IPS-18a (cell line): ENCODE data around the gene SETDB1.

Experiments used
- H3K27ac ChIP-seq: one replicate; pipeline ENCODE4 v1.5.1; 2013; ENCODE audit warnings: low read length
- H3K27me3 ChIP-seq: one replicate; pipeline ENCODE4 v1.6.1; 2013; ENCODE audit warnings: mild to moderate bottlenecking, low read length; ENCODE audit not compliant: control insufficient read depth, insufficient read depth
- H3K36me3 ChIP-seq: one replicate; pipeline ENCODE4 v1.6.1; 2013; ENCODE audit warnings: low read depth, low read length; ENCODE audit not compliant: control insufficient read depth
- H3K4me1 ChIP-seq: one replicate; pipeline ENCODE4 v1.6.1; 2013; ENCODE audit warnings: low read depth, low read length; ENCODE audit not compliant: control insufficient read depth
- H3K4me3 ChIP-seq: one replicate; pipeline ENCODE4 v1.5.1; 2013; ENCODE audit warnings: low read length
- H3K9ac ChIP-seq: one replicate; pipeline ENCODE4 v1.6.1; 2013; ENCODE audit warnings: mild to moderate bottlenecking, low read length, moderate library complexity
- H3K9me3 ChIP-seq: one replicate; pipeline ENCODE4 v1.6.1; 2013; ENCODE audit warnings: low read depth, low read length; ENCODE audit not compliant: control insufficient read depth

The SETDB1 gene

DNA sequence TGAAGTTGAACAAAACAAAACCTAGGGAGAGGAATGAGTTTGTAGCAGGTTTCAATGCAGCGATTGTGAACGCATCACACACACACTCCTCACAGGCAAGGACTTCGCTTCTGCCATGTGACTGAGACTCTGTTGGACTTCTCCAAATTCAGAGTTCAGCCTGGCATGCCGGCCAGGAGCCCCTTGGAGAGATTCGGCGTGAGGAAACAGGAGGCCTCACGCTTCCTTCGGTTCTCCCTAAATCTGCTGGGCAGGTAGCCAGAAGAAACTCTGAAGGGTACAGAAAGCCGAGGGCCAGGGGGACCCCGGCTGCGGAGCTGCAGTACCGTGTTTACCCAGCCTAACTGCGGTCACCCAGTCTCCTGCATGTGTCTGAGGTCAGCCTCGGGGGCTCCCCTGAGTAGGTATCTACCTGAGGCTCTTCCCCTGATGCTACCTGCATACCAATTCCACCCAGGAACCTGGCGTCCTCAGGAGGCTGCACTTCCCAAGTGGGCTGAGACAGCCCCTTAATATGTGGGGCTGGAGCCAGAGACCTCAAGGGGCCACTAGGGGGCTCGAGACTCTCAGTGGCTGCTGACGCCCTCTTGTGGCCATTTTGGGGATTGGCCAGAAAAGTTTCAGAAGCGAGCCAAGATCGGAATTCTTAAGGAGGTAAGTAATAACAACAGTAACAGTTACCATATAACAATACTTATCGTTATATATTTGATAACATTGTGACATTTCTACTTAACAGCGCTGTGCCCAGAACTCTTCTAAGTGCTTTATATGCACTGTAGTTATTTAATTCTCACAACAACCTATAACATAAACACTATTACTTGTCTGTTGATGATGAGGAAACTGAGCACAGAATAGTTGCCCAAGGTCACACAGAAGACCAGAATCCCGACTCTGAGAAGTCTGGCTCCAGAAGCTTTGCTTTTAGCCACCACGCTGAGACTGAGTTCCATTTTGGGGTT is 53.2 kb downstream of the SETDB1 start:
- peaks cover 32% of the 10 kb centered on the region for H3K4me1 ChIP-seq
- no peaks in the 10 kb centered on the region for H3K27me3 ChIP-seq
- no peak overlapping the region for H3K4me3 ChIP-seq
- no peaks in the 10 kb centered on the region for H3K36me3 ChIP-seq
- H3K9me3 ChIP-seq = no peaks in the 10 kb centered on the region
- no peak overlapping the region for H3K9ac ChIP-seq
- no peak overlapping the region for H3K27ac ChIP-seq

DNA sequence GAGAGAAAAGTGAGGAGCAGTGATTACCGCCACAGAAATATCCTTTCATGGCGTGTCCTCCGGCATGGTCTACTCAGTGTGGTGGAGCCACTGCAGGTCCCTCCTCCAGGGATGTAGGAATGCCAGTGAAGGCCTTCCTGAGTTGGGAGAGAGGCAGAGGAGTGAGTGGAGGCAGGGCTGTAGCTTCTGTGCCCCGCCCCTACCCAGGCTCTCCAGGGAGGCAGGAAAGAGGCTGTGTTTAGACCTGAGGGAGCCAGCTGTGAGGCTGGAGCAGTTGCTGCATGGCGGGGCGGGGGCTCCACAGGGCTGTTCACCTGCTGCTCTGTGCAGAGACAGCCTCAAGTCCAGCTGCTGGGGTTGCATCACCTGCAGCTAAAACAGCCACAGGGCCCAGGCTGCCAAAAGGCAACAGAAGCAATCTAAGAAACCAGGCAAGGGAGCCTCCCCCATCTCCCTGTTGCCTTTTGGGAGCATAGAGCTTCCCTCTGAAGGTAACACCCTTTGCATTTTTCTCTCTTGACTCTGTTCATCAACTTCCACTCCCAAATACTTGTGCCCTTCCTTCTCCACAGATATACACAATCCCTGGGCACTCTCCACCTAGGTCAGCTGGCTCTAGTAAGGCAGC is 55.1 kb downstream of the SETDB1 start:
- no peaks in the 10 kb centered on the region for H3K9me3 ChIP-seq
- no peaks in the 10 kb centered on the region for H3K27me3 ChIP-seq
- no peaks in the 10 kb centered on the region for H3K36me3 ChIP-seq
- peak overlapping the region; percentile 20 for H3K4me3 ChIP-seq
- peaks cover 28% of the 10 kb centered on the region for H3K4me1 ChIP-seq
- H3K27ac ChIP-seq = peak overlapping the region; percentile 38
- H3K9ac ChIP-seq = peak overlapping the region; percentile 18

DNA sequence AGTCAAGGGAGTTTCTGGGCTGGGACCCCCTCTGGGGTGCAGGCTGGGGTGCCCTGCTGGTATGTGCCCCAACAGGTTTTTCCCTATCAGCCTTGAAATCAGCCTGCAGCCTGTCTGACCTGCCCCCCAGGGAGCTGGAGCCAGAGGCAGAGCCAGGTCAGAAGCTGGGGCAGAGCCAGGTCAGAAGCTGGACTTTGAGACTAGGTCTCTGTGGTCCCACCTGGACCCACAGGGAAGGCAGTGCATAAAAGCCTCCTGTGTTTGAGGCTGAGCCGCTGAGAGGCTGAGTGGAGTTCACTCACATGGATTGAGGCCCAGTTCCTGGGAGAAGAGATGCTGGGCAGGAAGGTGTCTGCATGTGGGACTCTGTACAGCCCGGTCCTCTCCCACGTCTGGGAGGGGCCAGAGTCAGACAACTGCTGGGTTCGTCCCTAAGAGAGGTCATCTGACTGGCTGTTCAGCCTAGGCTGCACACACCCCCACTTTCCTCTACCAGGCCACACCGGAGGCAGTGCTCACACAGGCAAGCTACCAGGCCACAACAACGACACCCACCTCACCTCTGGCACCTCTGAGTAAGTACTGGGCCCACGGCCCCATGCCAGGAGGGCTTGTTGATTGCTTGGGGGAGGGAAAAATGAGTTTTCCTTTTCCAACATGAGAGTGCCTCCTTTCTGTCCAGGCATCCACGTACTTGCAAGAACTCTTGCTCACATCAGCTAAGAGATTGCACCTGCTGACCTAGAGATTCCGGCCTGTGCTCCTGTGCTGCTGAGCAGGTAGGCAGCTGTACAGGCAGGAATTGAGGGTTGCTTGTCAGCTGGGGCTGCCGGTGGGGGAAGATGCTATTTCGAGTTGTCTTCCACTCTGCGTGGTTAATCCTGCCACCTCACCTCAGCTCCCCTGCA is 55.9 kb downstream of the SETDB1 start, which contains the start of gene ANXA9:
ANXA9 (plus strand) TSS at position 488 of the 908 bp plus-strand sequence. CDS start 814 bp downstream, outside the sequence.
- H3K9me3 ChIP-seq = no peaks in the 10 kb centered on the region
- H3K9ac ChIP-seq = peak within 1 kb of the TSS; percentile 18
- H3K27me3 ChIP-seq = no peaks in the 10 kb centered on the region
- peak within 1 kb of the TSS; percentile 20 for H3K4me3 ChIP-seq
- H3K4me1 ChIP-seq = peaks cover 20% of the 10 kb centered on the region
- peak within 1 kb of the TSS; percentile 38 for H3K27ac ChIP-seq
- H3K36me3 ChIP-seq = no peaks in the 10 kb centered on the region

DNA sequence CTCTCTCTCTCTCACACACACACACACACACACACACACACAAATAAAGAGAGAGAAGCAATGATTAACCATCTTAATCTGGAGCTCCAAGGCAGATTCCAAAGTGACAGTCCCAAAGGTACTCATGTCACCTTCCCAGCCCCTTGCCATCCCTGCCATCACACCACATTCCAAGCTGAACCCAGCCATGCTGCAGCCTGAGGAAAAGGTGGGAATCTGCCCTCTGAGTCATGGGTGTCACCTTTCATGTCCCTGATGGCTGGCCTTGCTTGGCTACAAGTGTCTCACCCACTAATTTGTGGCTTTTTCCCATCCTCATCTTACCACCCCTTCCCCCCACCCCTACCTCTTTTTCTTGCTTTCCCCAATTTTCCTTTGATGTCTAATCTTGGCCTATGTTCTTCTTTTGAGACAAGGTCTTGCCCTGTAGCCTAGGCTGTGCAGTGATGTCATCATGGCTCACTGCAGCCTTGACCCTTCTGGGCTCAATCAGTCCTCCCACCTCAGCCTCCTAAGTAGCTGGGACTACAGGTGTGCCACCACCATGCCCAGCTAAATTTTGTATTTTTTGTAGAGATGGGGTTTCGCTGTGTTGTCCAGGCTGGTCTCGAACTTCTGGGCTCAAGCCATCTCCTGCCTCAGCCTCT is 59.1 kb downstream of the SETDB1 start:
- Histone ChIP-seq H3K36me3 (no peaks in the 10 kb centered on the region), H3K27ac (no peak overlapping the region), H3K4me1 (peaks cover 15% of the 10 kb centered on the region), H3K27me3 (no peaks in the 10 kb centered on the region), H3K9ac (no peak overlapping the region), H3K9me3 (no peaks in the 10 kb centered on the region), H3K4me3 (no peak overlapping the region)

DNA sequence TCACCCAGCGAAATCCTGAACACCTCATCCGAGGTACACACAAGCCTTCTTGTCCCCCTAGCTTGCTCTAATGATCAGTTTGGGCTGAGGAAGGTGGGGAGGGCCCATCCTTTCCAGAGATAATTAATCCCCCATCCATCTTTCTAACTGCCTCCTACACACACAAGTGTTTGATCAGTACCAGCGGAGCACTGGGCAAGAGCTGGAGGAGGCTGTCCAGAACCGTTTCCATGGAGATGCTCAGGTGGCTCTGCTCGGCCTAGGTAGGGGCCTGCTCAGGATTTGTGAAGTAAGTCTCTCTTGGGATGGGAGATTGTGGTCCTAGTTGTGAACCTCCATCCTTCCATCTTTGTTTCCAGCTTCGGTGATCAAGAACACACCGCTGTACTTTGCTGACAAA is 61.8 kb downstream of the SETDB1 start:
- H3K9ac ChIP-seq = no peak overlapping the region
- no peaks in the 10 kb centered on the region for H3K9me3 ChIP-seq
- H3K36me3 ChIP-seq = no peaks in the 10 kb centered on the region
- H3K4me1 ChIP-seq = no peaks in the 10 kb centered on the region
- H3K27ac ChIP-seq = no peak overlapping the region
- no peaks in the 10 kb centered on the region for H3K27me3 ChIP-seq
- H3K4me3 ChIP-seq = no peak overlapping the region

DNA sequence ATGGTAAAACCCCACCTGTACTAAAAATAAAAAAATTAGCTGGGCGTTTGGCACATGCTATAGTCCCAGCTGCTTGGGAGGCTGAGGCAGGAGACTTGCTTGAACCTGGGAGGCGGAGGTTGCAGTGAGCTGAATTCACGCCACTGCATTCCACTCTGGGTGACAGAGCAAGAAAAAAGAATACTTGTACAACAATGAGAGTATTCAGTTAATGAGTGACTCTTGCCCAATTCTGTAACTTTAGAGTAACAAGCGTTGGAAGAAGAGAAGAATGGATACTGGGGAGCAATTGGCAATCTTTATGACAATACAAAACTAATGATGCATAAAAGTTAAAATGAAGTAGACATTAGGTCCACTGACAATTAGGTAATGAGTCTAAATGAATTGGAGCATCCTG is 66.5 kb downstream of the SETDB1 start:
- H3K4me1 ChIP-seq = no peaks in the 10 kb centered on the region
- no peaks in the 10 kb centered on the region for H3K9me3 ChIP-seq
- no peak overlapping the region for H3K27ac ChIP-seq
- H3K27me3 ChIP-seq = no peaks in the 10 kb centered on the region
- H3K9ac ChIP-seq = no peak overlapping the region
- H3K36me3 ChIP-seq = no peaks in the 10 kb centered on the region
- H3K4me3 ChIP-seq = no peak overlapping the region

DNA sequence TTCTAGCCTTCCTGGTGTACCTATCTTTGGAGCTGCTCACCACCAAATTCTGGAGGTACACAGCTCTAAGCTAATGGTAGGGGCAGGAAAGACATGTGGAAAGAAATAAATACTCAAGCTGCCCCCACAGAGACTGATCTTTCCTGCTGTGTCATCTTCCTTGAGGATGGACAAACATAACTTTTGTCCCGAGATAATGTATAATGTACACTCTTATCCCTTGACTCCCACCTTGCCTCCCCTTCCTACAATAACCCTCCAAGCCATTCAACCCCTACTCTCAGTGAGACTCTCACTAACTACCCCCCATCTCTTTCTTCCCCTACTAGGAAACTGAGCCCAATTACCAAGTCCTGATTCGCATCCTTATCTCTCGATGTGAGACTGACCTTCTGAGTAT is 68.1 kb downstream of the SETDB1 start:
- Histone ChIP-seq H3K9me3 (no peaks in the 10 kb centered on the region), H3K27me3 (no peaks in the 10 kb centered on the region), H3K36me3 (no peaks in the 10 kb centered on the region), H3K27ac (no peak overlapping the region), H3K4me3 (no peak overlapping the region), H3K4me1 (no peaks in the 10 kb centered on the region), H3K9ac (no peak overlapping the region)

DNA sequence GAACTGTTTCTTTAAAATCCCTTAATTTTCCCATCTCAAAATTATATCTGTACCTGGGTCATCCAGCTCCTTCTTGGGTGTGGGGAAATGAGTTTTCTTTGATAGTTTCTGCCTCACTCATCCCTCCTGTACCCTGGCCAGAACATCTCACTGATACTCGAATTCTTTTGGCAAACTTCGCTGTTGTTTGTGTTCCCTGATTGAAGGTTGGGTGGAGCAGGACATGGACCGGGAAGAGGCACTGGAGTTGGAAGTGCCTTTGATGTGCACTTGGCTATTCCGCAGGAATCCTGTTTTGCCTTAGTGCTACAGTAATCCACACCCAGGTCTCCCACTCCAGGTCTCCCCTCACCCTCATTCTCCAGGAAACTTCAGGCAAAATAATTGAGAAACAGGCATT is 69.3 kb downstream of the SETDB1 start:
- no peak overlapping the region for H3K9ac ChIP-seq
- no peaks in the 10 kb centered on the region for H3K36me3 ChIP-seq
- H3K4me1 ChIP-seq = no peaks in the 10 kb centered on the region
- no peak overlapping the region for H3K27ac ChIP-seq
- H3K27me3 ChIP-seq = no peaks in the 10 kb centered on the region
- no peak overlapping the region for H3K4me3 ChIP-seq
- no peaks in the 10 kb centered on the region for H3K9me3 ChIP-seq

DNA sequence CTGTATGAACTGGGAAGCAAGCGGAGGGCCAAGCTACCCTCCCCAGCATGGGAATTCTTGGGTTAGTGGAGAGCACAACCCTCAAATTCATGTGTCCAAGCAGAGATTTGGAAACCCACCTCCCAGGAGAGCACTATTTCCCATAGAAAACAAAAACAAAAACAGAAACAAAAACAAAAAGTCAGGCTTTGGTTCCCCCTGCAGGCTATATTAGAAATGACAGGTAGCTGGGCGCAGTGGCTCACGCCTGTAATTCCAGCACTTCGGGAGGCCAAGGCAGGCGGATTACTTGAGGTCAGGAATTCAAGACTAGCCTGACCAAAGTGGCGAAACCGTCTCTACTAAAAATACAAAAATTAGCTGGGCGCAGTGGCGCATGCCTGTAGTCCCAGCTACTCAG is 69.7 kb downstream of the SETDB1 start:
- Histone ChIP-seq H3K36me3 (no peaks in the 10 kb centered on the region), H3K9ac (no peak overlapping the region), H3K9me3 (no peaks in the 10 kb centered on the region), H3K27ac (no peak overlapping the region), H3K27me3 (no peaks in the 10 kb centered on the region), H3K4me1 (no peaks in the 10 kb centered on the region), H3K4me3 (no peak overlapping the region)

DNA sequence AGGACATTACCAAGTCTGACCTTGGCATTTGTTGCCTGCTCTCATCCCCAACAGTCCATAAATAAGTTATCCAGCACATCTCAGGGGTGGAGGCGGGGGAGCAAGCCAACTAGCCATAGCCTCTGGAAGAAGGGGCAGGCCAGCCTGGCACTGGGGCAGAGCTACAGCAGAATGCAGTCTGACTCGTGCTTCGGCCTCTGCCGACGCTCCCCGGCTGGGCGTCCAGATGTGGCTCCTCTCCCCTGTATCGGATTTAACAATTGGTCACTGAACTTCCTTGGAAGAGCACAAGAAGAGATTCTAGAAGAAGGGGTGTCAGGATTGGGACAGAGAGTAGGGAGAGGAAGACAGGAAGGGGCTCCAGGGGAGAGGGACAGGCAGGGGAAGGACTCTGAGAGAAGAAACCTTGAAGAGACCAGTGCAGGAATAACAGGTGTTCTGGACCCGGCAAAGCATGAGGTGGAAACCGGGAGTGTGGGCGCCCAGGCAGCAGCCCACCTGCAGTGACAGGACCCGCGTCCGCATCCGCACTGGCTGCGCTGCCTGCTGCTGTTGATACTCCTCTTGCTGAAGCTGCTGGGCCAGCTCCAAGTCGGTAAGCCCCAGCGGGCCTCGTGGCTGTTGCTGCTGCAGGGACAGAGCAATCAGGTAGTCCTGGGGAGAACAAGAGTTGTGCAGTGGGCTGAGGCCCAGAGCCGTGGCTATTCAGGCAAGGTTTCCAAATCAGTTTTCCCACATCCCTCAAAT is 71.1 kb downstream of the SETDB1 start:
- H3K4me3 ChIP-seq = no peak overlapping the region
- H3K4me1 ChIP-seq = no peaks in the 10 kb centered on the region
- H3K9ac ChIP-seq = no peak overlapping the region
- H3K36me3 ChIP-seq = no peaks in the 10 kb centered on the region
- no peaks in the 10 kb centered on the region for H3K27me3 ChIP-seq
- no peak overlapping the region for H3K27ac ChIP-seq
- H3K9me3 ChIP-seq = no peaks in the 10 kb centered on the region
